ENCODE results near the gene XPC.

DNA sequence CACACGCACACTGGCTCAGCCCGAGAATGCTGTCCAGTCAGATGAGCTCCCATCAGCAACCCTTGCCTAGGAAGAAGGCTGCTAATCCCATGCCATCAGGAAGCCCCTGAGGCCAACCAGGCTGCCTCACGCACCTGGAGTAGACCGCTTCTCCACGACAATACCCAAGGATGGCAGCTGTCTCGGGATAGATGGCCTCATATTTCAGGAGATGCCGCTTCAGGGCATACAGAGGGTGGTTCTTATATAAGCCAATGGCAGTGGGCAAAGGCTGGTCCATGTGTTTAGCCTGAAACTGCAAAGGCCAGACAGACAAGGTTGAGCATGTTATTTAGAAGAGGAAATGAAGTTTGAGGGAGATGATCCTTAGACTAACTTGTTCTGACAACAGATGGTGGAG lies 22.2 kb downstream of the XPC start:
- TF ChIP-seq, protein P1, sequence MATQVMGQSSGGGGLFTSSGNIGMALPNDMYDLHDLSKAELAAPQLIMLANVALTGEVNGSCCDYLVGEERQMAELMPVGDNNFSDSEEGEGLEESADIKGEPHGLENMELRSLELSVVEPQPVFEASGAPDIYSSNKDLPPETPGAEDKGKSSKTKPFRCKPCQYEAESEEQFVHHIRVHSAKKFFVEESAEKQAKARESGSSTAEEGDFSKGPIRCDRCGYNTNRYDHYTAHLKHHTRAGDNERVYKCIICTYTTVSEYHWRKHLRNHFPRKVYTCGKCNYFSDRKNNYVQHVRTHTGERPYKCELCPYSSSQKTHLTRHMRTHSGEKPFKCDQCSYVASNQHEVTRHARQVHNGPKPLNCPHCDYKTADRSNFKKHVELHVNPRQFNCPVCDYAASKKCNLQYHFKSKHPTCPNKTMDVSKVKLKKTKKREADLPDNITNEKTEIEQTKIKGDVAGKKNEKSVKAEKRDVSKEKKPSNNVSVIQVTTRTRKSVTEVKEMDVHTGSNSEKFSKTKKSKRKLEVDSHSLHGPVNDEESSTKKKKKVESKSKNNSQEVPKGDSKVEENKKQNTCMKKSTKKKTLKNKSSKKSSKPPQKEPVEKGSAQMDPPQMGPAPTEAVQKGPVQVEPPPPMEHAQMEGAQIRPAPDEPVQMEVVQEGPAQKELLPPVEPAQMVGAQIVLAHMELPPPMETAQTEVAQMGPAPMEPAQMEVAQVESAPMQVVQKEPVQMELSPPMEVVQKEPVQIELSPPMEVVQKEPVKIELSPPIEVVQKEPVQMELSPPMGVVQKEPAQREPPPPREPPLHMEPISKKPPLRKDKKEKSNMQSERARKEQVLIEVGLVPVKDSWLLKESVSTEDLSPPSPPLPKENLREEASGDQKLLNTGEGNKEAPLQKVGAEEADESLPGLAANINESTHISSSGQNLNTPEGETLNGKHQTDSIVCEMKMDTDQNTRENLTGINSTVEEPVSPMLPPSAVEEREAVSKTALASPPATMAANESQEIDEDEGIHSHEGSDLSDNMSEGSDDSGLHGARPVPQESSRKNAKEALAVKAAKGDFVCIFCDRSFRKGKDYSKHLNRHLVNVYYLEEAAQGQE (IDR thresholded peaks at IDR 0.05; ENCODE audit: low read depth), result no peak
- TF ChIP-seq EGR1 (IDR thresholded peaks at IDR 0.05) (no peak), RAD21 (IDR thresholded peaks at IDR 0.05; ENCODE audit: low read depth) (no peak), FOXM1 (IDR thresholded peaks at IDR 0.05; ENCODE audit: borderline replicate concordance, low read depth) (no peak), EP300 (IDR thresholded peaks at IDR 0.05; ENCODE audit: borderline replicate concordance) (no peak), CEBPB (IDR thresholded peaks at IDR 0.05) (no peak)

Measured in Ishikawa (cell line).